Caki2 (cell line): ENCODE data around the gene KIF26B. TPM values are rescaled to one million over a fixed set of nuclear protein-coding genes. Genes with fewer than 3 reads are reported as not detected.

Experiments used
- DNase-seq: peaks from one replicate; pipeline ENCODE4 v3.0.0-alpha.2; 2015; ENCODE audit warnings: low read depth
- in situ Hi-C: cut with HindIII; loops from 2 replicates; pipeline ENCODE4 v1.10.0; 2016; ENCODE audit warnings: low sequenced_read_pairs, low pct_unique_long_range_greater_than_20kb, mixed read lengths
- total RNA-seq: library from RNA; depleted of rRNA; stranded (reverse); fragments of >200 nt; shearing (Covaris generic); gene quantifications from 2 replicates; pipeline ENCODE4 v1.2.3, GENCODE V29; 2014; ENCODE audit warnings: low replicate concordance

The KIF26B gene
- total RNA-seq, 1 experiment from 2014 or later = 1.1 TPM

DNA sequence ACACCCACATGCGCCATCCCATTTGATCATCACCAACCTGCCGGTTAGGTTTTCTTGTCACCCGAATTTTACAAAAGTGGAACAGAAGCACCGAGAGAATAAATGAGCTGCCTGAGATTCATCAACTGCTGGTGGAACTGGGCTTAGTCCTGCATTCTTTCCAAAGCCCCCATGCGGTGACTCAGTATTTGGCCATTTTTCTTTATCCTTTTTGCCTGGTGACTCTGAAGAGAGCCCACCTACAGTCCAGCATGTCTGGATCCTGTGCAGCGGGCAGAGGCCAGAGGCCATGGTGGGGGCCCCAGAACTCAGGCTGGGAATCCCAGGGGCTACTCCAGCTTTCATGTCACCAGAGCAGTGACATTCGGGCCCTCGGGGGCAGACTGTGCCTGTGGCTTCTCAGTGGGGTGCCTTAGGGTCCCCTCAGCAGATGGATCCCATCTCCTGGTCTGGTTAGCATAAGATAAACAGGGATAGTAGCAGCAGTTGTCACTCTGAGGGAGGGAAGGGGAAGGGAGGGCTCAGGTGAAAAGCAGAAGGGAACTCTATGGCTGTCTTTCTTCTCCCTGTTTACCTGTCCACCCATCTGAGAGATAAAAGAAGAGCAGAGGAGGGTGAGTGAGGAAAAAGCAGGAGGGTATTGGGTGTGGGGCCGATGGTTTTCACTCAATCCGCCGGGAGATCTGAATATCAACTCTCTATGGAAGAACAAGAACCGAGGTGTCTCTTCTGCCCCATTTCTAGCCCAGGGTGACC is 63.2 kb downstream of the KIF26B start:
- no peak for DNase-seq
- in situ Hi-C loops = no loop called here

DNA sequence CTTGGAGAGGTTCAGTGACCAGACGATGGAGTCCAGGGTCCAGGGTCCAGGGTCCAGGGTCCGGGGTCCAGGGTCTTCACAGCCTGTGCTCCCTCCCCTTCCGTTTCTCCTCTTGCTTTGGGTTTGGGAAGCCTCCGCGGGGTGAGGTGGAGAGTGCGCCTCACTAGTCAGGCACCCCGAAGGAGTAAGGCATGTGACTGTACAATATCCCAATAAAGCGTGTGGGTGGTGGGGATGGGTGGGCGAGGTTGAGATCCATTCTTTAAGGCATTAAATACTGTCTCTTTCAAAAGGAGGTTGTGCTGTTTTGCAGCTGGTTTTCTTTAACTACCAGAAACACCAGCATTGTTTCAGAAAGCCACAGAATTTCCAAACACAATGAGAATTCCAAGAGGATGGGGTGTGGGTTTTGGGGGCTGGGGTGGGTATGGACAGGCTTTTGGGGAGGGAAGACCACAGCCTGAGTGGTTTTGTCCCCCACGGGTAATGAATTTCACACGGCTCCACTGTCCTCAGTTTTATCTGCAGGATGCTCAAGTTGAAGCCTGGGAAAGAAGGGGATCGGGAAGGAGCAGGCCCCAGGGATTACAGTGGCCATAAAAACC is 65.7 kb downstream of the KIF26B start:
- DNase-seq = no peak
- in situ Hi-C loops = no loop called here

DNA sequence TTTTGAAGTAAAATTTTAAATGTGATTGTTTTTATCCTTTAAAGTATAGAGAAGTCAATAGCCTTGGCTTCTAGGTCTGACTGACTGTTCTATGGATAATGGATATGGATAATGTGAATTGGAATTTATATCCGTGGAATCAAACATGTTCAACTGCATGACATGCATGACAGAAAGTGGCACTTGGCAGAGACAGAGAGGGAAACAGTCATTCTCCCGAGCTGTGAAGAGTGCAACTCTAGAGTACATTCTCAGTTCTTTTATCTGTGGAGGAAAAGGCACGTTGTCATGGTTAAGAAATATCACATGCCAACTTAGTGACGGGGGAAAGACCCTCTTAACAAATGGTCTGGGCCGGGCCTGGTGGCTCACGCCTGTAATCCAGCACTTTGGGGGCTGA is 67.0 kb downstream of the KIF26B start:
- no peak for DNase-seq
- in situ Hi-C loops = no loop called here

DNA sequence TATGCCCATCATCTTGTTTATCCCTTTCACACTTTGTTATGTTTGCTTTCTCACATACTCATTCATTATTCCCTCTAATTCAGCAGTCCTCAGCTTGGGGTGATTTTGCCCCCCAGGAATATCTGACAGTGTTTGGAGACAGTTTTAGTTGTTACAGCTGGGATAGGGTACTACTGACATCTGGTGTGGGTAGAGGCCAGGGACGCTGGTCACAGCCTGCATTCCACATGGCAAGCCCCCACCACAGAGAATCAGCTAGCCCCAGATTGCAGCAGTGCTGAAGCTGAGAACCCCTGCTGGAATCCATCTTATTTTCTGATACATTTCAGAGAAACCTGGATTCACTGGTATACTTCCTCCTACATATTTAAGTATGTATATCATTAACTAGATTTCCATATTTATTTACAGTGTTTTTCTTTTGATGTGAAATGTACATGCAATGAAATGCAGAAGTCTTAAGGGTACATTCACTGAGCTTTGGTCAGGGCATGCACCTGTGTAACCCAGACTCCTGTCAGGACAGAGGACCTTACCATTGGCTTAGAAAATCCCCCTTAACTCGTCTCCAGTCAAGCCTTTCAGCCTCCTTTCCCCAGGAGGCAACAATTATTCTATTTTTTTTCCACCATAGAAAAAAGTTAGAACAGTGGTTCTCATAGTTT is 68.3 kb downstream of the KIF26B start:
- DNase-seq = no peak
- in situ Hi-C loops = no loop called here

DNA sequence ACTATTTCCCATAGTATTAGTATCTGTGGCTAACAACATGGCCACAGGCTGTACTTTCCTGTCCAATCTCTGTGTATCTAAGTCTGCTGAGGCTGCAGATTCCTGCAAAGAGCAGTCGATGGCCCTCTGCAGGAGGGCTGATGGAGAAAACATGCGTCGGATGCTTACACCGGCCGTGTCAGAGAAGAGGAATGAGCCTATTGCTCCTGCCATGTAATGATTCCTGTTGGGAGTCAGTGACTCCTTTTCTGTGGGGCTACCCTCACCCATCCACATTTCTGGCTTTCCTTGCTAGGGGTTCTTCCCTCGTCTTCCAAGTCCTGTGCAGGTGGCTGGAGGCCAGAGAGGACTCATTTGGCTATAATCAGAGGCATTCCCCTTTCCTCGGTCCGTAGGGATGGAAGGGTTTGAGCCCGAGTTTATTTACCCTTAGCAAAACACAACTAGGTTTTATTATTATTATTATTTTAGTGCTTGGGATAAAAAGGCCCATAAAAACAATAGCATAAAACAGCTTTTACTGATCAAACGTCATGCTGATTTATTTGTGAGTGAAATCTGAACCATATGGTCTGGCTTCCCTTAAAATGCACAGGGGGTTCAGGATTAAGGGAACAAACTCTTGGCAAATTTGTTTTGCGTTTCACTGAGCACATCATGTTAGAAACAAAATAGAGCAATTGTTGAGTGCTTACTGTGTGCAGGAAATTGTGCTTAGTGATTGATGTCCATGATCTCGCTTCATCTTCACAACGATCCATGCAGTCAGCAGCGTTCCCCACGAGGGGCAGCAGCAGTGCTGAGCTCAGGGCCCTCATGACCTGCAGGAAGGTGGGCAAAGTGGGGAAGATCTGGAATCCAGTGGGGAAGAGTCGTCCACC is 70.8 kb downstream of the KIF26B start:
- no peak for DNase-seq

DNA sequence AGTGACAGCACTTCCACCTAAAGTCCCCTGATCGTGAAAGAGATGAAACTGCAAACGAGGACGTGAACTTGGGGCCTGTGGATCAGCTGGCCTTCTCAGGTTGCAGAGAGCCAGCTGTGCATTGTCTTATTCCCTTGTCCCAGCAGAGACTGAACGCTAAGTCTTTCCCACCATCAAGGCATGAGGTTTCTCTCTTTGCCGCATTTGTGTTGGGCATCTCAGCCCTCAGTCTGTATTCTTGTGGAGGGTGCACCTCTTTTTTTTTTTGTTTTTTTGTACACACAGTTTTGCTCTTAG is 71.4 kb downstream of the KIF26B start:
- no peak for DNase-seq
- in situ Hi-C loops = no loop called here

More for the DNA sequence above, 70.8 kb downstream of the KIF26B start:
- in situ Hi-C loops = no loop called here

- DNase-seq = no peak
- in situ Hi-C loops = no loop called here
Measured at GRCh38 chr1:245229051-245229450, 74.3 kb downstream of the KIF26B start.

DNA sequence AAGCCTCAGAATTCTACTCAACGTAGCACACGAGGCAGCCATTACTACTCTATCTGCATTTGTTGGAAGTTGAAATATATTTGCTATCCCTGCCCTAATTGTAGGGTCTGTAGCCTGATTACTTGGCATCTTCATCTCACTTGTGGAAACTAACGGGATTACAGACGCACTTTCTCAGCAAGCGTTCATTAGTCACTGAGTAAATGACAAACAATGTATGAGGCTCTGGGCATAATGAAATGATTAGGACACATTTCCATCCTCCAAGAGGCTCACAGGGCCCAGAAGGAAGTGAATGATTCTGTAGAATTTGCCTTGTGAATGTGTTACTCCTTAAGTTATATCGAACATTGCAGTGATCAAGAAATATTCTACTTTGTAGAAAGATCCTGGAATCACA is 78.1 kb downstream of the KIF26B start:
- no peak for DNase-seq

GRCh38 chr1:245234217-245235081 is 79.7 kb downstream of the KIF26B start:
- no peak for DNase-seq
- in situ Hi-C loops = no loop called here

More for the DNA sequence above, 78.1 kb downstream of the KIF26B start:
- in situ Hi-C loops = no loop called here

DNA sequence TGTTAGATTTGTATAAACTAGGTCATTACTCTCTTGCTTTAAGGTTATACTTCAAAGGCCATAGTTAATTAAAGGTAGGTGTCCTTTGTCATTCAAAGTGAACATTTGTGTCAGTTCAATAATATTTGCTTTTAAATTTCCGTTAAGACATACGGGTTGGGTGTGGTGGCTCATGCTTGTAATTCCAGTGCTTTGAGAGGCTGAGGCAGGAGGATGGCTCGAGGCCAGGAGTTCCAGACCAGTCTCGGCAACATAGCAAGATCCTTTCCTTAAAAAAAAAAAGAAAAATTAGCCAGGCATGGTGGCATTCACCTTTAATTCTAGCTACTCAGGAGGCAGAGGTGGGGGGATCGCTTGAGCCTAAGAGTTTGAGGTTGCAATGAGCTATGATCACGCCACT is 80.4 kb downstream of the KIF26B start:
- DNase-seq = no peak
- in situ Hi-C loops = no loop called here

- DNase-seq = no peak
- in situ Hi-C loops = no loop called here
Measured at GRCh38 chr1:245240648-245241165, 85.9 kb downstream of the KIF26B start.

DNA sequence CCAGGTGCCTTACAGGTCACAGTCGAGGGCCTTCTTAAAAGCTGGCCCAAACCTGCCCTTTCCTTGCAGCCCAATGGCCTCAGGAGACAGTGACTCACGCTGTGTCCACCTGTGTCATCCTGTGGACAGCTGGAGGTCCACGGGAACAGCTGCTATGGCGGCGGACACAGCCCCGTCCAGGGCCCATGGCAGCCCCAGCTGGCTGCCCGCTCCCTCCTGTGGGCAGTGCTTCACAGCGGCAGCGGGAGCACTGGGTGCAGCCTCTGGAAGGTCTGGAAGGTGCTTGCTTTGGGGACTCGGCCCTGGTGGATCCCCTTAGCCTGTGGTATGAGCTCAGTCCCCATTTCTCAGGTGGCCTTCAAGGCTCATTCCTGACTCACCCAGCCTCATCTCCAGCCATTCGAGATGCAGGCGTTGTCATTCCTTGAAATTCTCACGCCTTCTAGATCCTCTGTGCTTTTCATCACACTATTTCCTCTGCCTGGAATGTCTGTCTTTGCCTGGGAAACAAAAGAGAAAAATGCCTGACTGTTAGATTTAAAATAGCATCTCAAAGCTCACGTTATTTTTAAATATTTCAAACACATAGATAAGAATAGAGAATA is 86.8 kb downstream of the KIF26B start:
- DNase-seq = no peak
- in situ Hi-C loops = no loop called here

DNA sequence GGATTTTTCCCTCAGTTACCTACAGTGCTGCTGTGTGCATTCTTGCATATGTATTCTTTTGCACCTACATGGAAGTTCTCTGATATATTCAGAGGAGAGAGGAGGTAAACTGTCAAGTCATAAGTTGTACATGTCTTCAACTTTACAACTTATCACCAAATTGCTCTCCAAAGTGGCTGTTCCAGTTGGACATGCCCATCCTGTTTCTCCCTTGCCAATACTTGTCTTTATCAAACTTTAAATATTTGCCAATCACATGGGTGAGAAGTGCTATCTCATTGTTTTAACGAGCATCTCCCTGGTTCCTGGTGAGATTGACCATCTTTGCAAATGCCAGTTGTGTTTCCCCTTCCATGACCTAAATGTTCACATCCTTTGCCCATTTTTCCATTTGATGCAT is 88.2 kb downstream of the KIF26B start:
- DNase-seq = no peak
- in situ Hi-C loops = no loop called here

DNA sequence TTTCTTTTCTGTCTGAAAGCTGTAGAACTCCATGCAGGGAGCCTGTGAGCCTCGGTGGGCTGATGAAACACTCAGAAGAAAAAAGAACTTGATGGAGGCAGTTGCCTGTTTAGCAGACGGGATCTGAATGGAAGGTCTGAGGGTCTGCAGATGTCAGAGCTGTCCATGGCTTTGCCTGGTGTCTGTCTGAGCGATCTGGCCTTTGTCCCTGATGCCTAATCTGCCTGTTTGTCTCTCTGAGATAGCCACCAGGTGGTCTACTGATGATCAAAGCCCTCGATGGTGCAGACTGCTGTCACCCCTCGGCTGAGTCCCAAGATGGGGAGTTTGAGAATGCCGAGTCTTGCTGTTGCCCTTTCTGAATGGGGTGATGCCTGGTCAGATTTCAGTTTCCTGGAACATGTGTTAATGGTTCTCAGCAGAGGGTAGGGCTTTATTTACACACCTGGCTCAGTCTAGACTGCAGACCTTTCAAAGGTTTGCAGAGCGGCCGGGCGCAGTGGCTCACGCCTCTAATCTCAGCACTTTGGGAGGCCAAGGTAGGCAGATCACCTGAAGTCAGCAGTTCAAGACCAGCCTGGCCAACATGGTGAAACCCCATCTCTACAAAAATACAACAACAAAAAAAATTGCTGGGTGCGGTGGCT is 90.4 kb downstream of the KIF26B start:
- no peak for DNase-seq
- in situ Hi-C loops = no loop called here

GRCh38 chr1:245246433-245246832 is 91.6 kb downstream of the KIF26B start:
- in situ Hi-C loops = no loop called here
- no peak for DNase-seq

GRCh38 chr1:245247356-245247755 is 92.6 kb downstream of the KIF26B start:
- no peak for DNase-seq

GRCh38 chr1:245247801-245248200 is 93.0 kb downstream of the KIF26B start:
- in situ Hi-C loops = no loop called here
- no peak for DNase-seq

More at GRCh38 chr1:245247356-245247755, 92.6 kb downstream of the KIF26B start:
- in situ Hi-C loops = no loop called here
